K562 (cell line): ENCODE data around the gene CCSER1. TPM values are rescaled to one million over a fixed set of nuclear protein-coding genes. Genes with fewer than 3 reads are reported as not detected.

Experiments used
- BRF2 ChIP-seq: IDR thresholded peaks from 3 replicates; pipeline ENCODE4 v1.6.1; 2011; ENCODE audit warnings: borderline replicate concordance, mild to moderate bottlenecking; ENCODE audit not compliant: insufficient read length, insufficient read depth
- CSDE1 ChIP-seq, 2 experiments: fragments of 450-650 bp; IDR thresholded peaks; 2 replicates each; pipeline ENCODE4 v1.6.1; 2016; ENCODE audit warnings: mild to moderate bottlenecking in 1 of 2
- E2F8 ChIP-seq: fragments of 450-650 bp; IDR thresholded peaks from 2 replicates; pipeline ENCODE4 v1.7.1; 2018; ENCODE audit warnings: mild to moderate bottlenecking, low read depth; ENCODE audit not compliant: partially characterized antibody
- JUN ChIP-seq, 2 experiments: sonication (generic) in 1 of 2; formaldehyde crosslinking in 1 of 2; IDR thresholded peaks; 2 replicates each; pipeline versions ENCODE4 v1.6.1 to v1.8.0; 2012 to 2022; ENCODE audit warnings: borderline replicate concordance in 2 of 2, mild to moderate bottlenecking in 2 of 2, improper control_type of control experiment in 1 of 2, low read depth in 1 of 2, low read length in 1 of 2, missing genetic modification reagents in 1 of 2
- MGA ChIP-seq: fragments of 450-650 bp; IDR thresholded peaks from 2 replicates; pipeline ENCODE4 v1.6.1; 2016; ENCODE audit warnings: mild to moderate bottlenecking, moderate library complexity
- RBM22 ChIP-seq: fragments of 200-400 bp; formaldehyde crosslinking; IDR thresholded peaks from 2 replicates; pipeline ENCODE4 v1.6.1; 2018; ENCODE audit warnings: low read length, low read depth; ENCODE audit not compliant: poor library complexity, severe bottlenecking
- RFX7 ChIP-seq: fragments of 250-450 bp; sonication (Bioruptor Pico); IDR thresholded peaks from 2 replicates; pipeline ENCODE4 v1.5.1; 2021; ENCODE audit warnings: mild to moderate bottlenecking
- SMARCA5 ChIP-seq: fragments of 450-650 bp; IDR thresholded peaks from 2 replicates; pipeline ENCODE4 v1.6.1; 2016
- TARDBP ChIP-seq: fragments of 450-650 bp; IDR thresholded peaks from 2 replicates; pipeline ENCODE4 v1.6.1; 2016
- TBL1XR1 ChIP-seq, 2 experiments: IDR thresholded peaks; 2 replicates each; pipeline ENCODE4 v1.6.1; 2012; ENCODE audit warnings: improper control_type of control experiment in 2 of 2, low read length in 2 of 2, mild to moderate bottlenecking in 1 of 2
- ZNF217 ChIP-seq: sonication (generic); formaldehyde crosslinking; IDR thresholded peaks from 2 replicates; pipeline ENCODE4 v1.8.0; 2022; ENCODE audit warnings: mild to moderate bottlenecking, missing genetic modification reagents
- ZNF282 ChIP-seq: sonication (generic); formaldehyde crosslinking; IDR thresholded peaks from 2 replicates; pipeline ENCODE4 v1.8.1; 2023; ENCODE audit warnings: missing genetic modification reagents
- ZNF589 ChIP-seq: fragments of 200-800 bp; sonication (Bioruptor generic); IDR thresholded peaks from 2 replicates; pipeline ENCODE4 v1.6.1; 2016; ENCODE audit warnings: low read depth, missing genetic modification characterization, missing compliant biosample characterization
- ZNF75A ChIP-seq: fragments of 450-650 bp; formaldehyde crosslinking; IDR thresholded peaks from 2 replicates; pipeline ENCODE4 v1.4.0; 2020; ENCODE audit warnings: mild to moderate bottlenecking
- polyA plus RNA-seq, 8 experiments: library from polyadenylated mRNA; depleted of rRNA in 4 of 8; stranded (reverse) in 5 of 8; unstranded in 3 of 8; fragments of >200 nt; fragmentation: Nextera tagmentation in 2 of 8; fragmentation: Illumina TruSeq in 1 of 8; extraction: Ambion mirVana in 2 of 8; extraction: Trizol in 1 of 8; gene quantifications; 2 replicates each; pipeline versions ENCODE4 v1.2.1 to v1.2.3, GENCODE V29; 2011 to 2014; ENCODE audit warnings: inconsistent platforms in 1 of 8, missing spikeins in 1 of 8
- total RNA-seq, 7 experiments: library from RNA; depleted of rRNA in 6 of 7; stranded (reverse); fragments of >200 nt in 6 of 7; fragmentation: Illumina TruSeq in 2 of 7; extraction: Trizol in 2 of 7; gene quantifications; 2 replicates each; pipeline versions ENCODE4 v1.2.1 to v1.2.3, GENCODE V29; 2011 to 2021; ENCODE audit warnings: low replicate concordance in 1 of 7

The CCSER1 gene
- total and polyA plus RNA-seq, 9 of the 15 experiments (the other 6 are each of a cell fraction or from before 2014, with no cell fraction given) = not detected

- TF ChIP-seq MGA = no peak
- TF ChIP-seq ZNF282 (CRISPR knock-in tag) = no peak
- no peak for TF ChIP-seq CSDE1 (IDR thresholded peaks at IDR 0.05)
- no peak for TF ChIP-seq ZNF589 (CRISPR knock-in tag)
- TF ChIP-seq RFX7 (CRISPR knock-in tag) = no peak
- TF ChIP-seq SMARCA5 = no peak
- no peak for TF ChIP-seq E2F8
- TF ChIP-seq TARDBP = no peak
- no peak for TF ChIP-seq TBL1XR1 (IDR thresholded peaks at IDR 0.05; ENCODE audit: low read length in 2 of 2)
- no peak for TF ChIP-seq JUN (IDR thresholded peaks at IDR 0.05; ENCODE audit: borderline replicate concordance, low read depth, low read length)
- TF ChIP-seq JUN (CRISPR knock-in tag; IDR thresholded peaks at IDR 0.05; ENCODE audit: borderline replicate concordance) = no peak
- TF ChIP-seq ZNF217 (CRISPR knock-in tag) = no peak
- TF ChIP-seq ZNF75A = no peak
- no peak for TF ChIP-seq RBM22
- no peak for TF ChIP-seq BRF2
Measured at GRCh38 chr4:90979556-90979955, 852.4 kb downstream of the CCSER1 start (continued).
